ENCODE results near the gene PCBP3. TPM values are rescaled to one million over a fixed set of nuclear protein-coding genes. Genes with fewer than 3 reads are reported as not detected.
A peak's percentile ranks its signal among the peaks of the same experiment; 100 is the strongest.
"Not testable (repeated sequence)": the region's sequence is repeated elsewhere in the genome, so short reads cannot be mapped to it uniquely, and the experiment has no call there.

PCBP3 gene
- total RNA-seq, 8 experiments from 2014 or later: 2.5 to 20.9 (median 10.0) TPM

GRCh38 chr21:45877171-45877438 lies 233.6 kb downstream of the PCBP3 start:
- H3K27ac ChIP-seq: peak overlapping the region; percentile 77 to 89
- ATAC-seq (replicated peaks in 6 of 8): peak in 2 of 8 experiments; percentile 21 to 26
- H3K4me1 ChIP-seq (replicated peaks in 1 of 2): peaks cover 47 to 51% of the 10 kb centered on the region in 2 donors
- no peak overlapping the region for H3K4me3 ChIP-seq
- in situ Hi-C loops (cut with MboI; ENCODE audit: low pct_unique_long_range_greater_than_20kb in 2 of 9, low sequenced_read_pairs in 9 of 9, unreplicated experiment in 9 of 9): no loop called here
- WGBS, 10 experiments: 38 to 100% (median 74%) methylated on average over 1 to 6 of the region's 6 CpGs; no CpG with 5 or more reads in 3 of the 10 experiments

GRCh38 chr21:45877821-45878469 lies 234.4 kb downstream of the PCBP3 start:
- Histone ChIP-seq H3K4me3 (no peak overlapping the region), H3K4me1 (replicated peaks in 1 of 2) (peaks cover 47 to 54% of the 10 kb centered on the region in 2 donors), H3K27ac (peak overlapping the region in 1 of 2 donors; percentile 89)
- in situ Hi-C loops (cut with MboI; ENCODE audit: low pct_unique_long_range_greater_than_20kb in 2 of 9, low sequenced_read_pairs in 9 of 9, unreplicated experiment in 9 of 9): no loop called here
- whole genome bisulfite sequencing, 10 experiments: 73 to 93% methylated on average over 2 to 3 of the region's 9 CpGs; no CpG with 5 or more reads in 8 of the 10 experiments
- ATAC-seq (replicated peaks in 6 of 8): no peak

- no peak overlapping the region for H3K4me3 ChIP-seq
- peak in 4 of 8 experiments; percentile 10 to 98 (median 96) for ATAC-seq (replicated peaks in 6 of 8)
- H3K27ac ChIP-seq: no peak overlapping the region
- peaks cover 35 to 42% of the 10 kb centered on the region in 2 donors for H3K4me1 ChIP-seq (replicated peaks in 1 of 2)
- 17 to 100% (median 53%) methylated on average over 1 to 11 of the region's 29 CpGs for WGBS, 10 experiments
- in situ Hi-C loops (cut with MboI; ENCODE audit: low pct_unique_long_range_greater_than_20kb in 2 of 9, low sequenced_read_pairs in 9 of 9, unreplicated experiment in 9 of 9): no loop called here
These were observed 236.9 kb downstream of the PCBP3 start for GRCh38 chr21:45880097-45881068.

GRCh38 chr21:45882645-45883044 lies 239.1 kb downstream of the PCBP3 start:
- Histone ChIP-seq H3K27ac (no peak overlapping the region), H3K4me3 (no peak overlapping the region), H3K4me1 (replicated peaks in 1 of 2) (peaks cover 23 to 29% of the 10 kb centered on the region in 2 donors)
- WGBS, 10 experiments: 47 to 85% (median 58%) methylated on average over 2 to 8 of the region's 8 CpGs; no CpG with 5 or more reads in 1 of the 10 experiments
- in situ Hi-C loops (cut with MboI; ENCODE audit: low pct_unique_long_range_greater_than_20kb in 2 of 9, low sequenced_read_pairs in 9 of 9, unreplicated experiment in 9 of 9): no loop called here
- ATAC-seq (replicated peaks in 6 of 8): no peak

DNA sequence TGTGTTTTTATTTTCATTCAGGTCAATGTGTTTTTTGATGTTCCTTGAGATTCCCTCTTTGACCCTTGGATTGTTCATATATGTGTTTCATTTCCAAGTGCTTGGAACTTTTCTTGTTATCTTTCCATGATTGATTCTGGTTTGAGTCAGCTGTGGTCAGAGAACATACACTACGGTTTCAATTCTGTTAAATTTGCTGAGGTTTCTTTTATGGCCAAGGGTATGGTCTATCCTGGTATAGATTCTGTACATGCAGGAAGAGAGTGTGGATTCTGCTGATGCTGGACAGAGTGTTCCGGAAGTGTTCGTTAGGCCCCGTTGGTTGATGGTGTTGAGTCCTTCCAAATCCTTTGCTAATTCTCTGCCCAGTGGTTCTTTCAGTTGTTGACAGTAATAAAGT lies 239.6 kb downstream of the PCBP3 start:
- Histone ChIP-seq H3K4me1 (replicated peaks in 1 of 2) (peaks cover 23 to 29% of the 10 kb centered on the region in 2 donors), H3K4me3 (no peak overlapping the region), H3K27ac (no peak overlapping the region)
- in situ Hi-C loops (cut with MboI; ENCODE audit: low pct_unique_long_range_greater_than_20kb in 2 of 9, low sequenced_read_pairs in 9 of 9, unreplicated experiment in 9 of 9): no loop called here
- ATAC-seq (replicated peaks in 6 of 8): no peak
- WGBS, 10 experiments: 69 to 100% (median 94%) methylated on average over 1 to 4 of the region's 4 CpGs; no CpG with 5 or more reads in 1 of the 10 experiments

- Histone ChIP-seq H3K4me1 (replicated peaks in 1 of 2) (peaks cover 34 to 38% of the 10 kb centered on the region in 2 donors), H3K27ac (no peak overlapping the region), H3K4me3 (no peak overlapping the region)
- ATAC-seq (replicated peaks in 6 of 8): no peak
- in situ Hi-C loops (cut with MboI; ENCODE audit: low pct_unique_long_range_greater_than_20kb in 2 of 9, low sequenced_read_pairs in 9 of 9, unreplicated experiment in 9 of 9): no loop called here
- WGBS, 10 experiments: 56 to 96% (median 76%) methylated on average over 2 to 3 of the region's 3 CpGs; no CpG with 5 or more reads in 1 of the 10 experiments
These were observed 242.0 kb downstream of the PCBP3 start for GRCh38 chr21:45885597-45885929.

- H3K4me3 ChIP-seq; in situ Hi-C loops (cut with MboI; ENCODE audit: low pct_unique_long_range_greater_than_20kb in 2 of 9, low sequenced_read_pairs in 9 of 9, unreplicated experiment in 9 of 9); H3K27ac ChIP-seq; ATAC-seq (replicated peaks in 6 of 8): not testable (repeated sequence)
- H3K4me1 ChIP-seq (replicated peaks in 1 of 2): peaks cover 35 to 38% of the 10 kb centered on the region in 2 donors
- whole genome bisulfite sequencing, 10 experiments: 80 to 100% (median 100%) methylated on average over 1 to 4 of the region's 21 CpGs; no CpG with 5 or more reads in 3 of the 10 experiments
These were observed 242.5 kb downstream of the PCBP3 start for GRCh38 chr21:45885930-45886601.

DNA sequence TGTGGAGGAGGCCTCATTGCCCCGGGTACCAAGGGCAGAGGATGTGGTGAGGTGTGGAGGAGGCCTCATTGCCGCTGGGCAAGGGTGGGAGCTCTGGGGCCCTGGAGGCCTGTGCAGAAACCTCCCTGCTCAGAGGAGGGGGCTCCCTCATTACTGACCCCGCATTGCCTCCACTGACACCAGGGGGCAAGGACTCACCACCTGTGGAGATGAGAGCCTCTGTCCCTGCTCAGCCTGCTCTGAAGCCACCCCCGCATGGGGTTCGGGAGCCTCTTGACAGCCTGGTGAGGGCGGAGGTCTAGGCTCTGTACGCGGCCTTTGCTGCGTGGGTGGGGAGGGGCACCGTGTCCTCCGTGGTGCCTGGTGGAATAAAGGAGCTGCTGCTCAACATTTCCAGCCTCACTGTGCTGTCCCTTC lies 243.1 kb downstream of the PCBP3 start:
- in situ Hi-C loops (cut with MboI; ENCODE audit: low pct_unique_long_range_greater_than_20kb in 2 of 9, low sequenced_read_pairs in 9 of 9, unreplicated experiment in 9 of 9): no loop called here
- peak in 4 of 8 experiments; percentile 3 to 29 (median 6) for ATAC-seq (replicated peaks in 6 of 8)
- 50 to 75% (median 60%) methylated on average over 1 to 4 of the region's 11 CpGs; no CpG with 5 or more reads in 7 of the 10 experiments for WGBS, 10 experiments
- no peak overlapping the region for H3K4me3 ChIP-seq
- H3K4me1 ChIP-seq (replicated peaks in 1 of 2): peaks cover 40 to 44% of the 10 kb centered on the region in 2 donors
- no peak overlapping the region for H3K27ac ChIP-seq

DNA sequence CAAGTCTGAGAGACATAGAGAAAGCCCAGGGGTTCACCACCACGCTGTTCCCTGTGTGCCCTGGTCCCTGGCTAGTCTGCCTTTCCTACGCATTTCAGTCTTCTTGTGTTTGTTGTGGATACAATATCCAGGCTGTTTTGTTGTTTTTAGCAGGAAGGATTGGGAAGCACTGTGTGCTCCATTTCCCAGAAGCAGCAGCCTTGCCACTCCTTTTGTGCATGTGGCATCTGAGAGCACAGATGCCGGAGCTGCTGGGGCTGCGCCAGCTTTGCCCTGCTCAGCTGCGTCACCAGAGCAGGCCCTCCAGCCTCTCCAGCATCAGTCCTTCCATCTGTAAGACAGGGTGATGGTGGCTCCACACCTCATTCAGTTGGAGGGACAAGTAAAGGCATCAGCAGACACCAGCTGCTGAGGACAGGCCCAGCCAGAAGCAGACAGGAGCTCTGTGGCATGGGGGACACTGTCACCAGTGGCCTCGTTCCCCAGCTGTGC lies 243.6 kb downstream of the PCBP3 start:
- 17 to 96% (median 66%) methylated on average over 1 to 4 of the region's 6 CpGs; no CpG with 5 or more reads in 4 of the 10 experiments for WGBS, 10 experiments
- peaks cover 46 to 49% of the 10 kb centered on the region in 2 donors for H3K4me1 ChIP-seq (replicated peaks in 1 of 2)
- H3K4me3 ChIP-seq: no peak overlapping the region
- ATAC-seq (replicated peaks in 6 of 8): peak in 6 of 8 experiments; percentile 2 to 67 (median 22)
- no peak overlapping the region for H3K27ac ChIP-seq
- in situ Hi-C loops (cut with MboI; ENCODE audit: low pct_unique_long_range_greater_than_20kb in 2 of 9, low sequenced_read_pairs in 9 of 9, unreplicated experiment in 9 of 9): no loop called here

DNA sequence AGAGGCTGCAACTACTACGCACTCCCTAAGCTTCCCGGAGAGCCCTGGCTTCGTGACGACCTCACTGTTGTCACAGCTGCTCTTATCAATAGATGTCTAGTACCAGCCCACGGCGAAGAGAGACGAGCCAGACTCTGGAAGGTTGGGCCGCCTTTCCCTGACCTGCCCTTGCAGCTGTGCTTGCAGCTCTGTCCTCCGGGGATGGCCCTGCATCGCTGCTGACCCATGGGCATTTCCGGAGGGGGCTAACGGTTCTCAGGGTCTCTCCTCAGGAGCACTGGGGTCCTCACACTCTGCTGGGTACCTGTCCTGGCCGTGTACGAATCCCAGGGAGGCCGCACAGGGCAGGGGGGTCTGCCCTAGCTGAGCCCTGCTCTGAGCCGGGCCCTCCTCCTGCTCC lies 244.3 kb downstream of the PCBP3 start:
- ATAC-seq (replicated peaks in 6 of 8): peak in 3 of 8 experiments; percentile 14 to 51 (median 39)
- 20 to 100% (median 60%) methylated on average over 1 to 10 of the region's 16 CpGs; no CpG with 5 or more reads in 1 of the 10 experiments for WGBS, 10 experiments
- Histone ChIP-seq H3K4me3 (no peak overlapping the region), H3K27ac (peak overlapping the region in 1 of 2 donors; percentile 69), H3K4me1 (replicated peaks in 1 of 2) (peaks cover 52% of the 10 kb centered on the region in 2 donors)
- in situ Hi-C loops (cut with MboI; ENCODE audit: low pct_unique_long_range_greater_than_20kb in 2 of 9, low sequenced_read_pairs in 9 of 9, unreplicated experiment in 9 of 9): no loop called here

DNA sequence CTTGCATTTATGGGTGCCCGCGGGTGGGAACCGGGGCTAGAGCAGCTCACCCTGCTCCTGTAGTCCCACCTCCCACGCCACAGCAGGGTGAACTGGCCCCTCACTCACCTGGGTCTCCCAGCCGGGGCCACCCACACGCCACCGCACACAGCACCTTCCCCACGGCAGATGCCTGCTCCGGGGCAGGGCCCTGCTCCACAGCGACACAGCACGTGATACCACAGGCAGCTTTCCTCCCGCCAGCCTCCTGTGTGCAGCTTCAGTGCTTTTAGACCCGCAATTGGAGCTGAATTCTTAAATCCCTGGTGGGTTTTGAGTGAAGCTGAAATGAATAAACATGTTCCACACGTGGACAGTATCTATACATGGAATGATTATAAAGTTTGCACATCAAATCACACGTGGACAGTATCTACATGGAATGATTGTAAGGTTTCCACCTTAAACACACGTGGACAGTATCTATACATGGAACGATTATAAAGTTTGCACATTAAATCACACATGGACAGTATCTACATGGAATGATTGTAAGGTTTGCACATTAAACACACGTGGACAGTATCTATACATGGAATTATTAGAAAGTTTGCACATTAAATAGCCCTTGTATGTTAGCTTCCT lies 245.0 kb downstream of the PCBP3 start:
- in situ Hi-C loops (cut with MboI; ENCODE audit: low pct_unique_long_range_greater_than_20kb in 2 of 9, low sequenced_read_pairs in 9 of 9, unreplicated experiment in 9 of 9): no loop called here

GRCh38 chr21:45889256-45889655 lies 245.7 kb downstream of the PCBP3 start:
- no peak for ATAC-seq (replicated peaks in 6 of 8)
- Histone ChIP-seq H3K4me3 (no peak overlapping the region), H3K27ac (peak overlapping the region in 1 of 2 donors; percentile 67), H3K4me1 (replicated peaks in 1 of 2) (peaks cover 66 to 67% of the 10 kb centered on the region in 2 donors)
- whole genome bisulfite sequencing, 10 experiments: 53 to 100% (median 70%) methylated on average over 1 to 3 of the region's 10 CpGs; no CpG with 5 or more reads in 4 of the 10 experiments
- in situ Hi-C loops (cut with MboI; ENCODE audit: low pct_unique_long_range_greater_than_20kb in 2 of 9, low sequenced_read_pairs in 9 of 9, unreplicated experiment in 9 of 9): no loop called here

More for the DNA sequence above, 245.0 kb downstream of the PCBP3 start:
- Histone ChIP-seq H3K27ac (no peak overlapping the region), H3K4me3 (no peak overlapping the region), H3K4me1 (replicated peaks in 1 of 2) (peaks cover 59% of the 10 kb centered on the region in 2 donors)
- no peak for ATAC-seq (replicated peaks in 6 of 8)
- 61 to 84% (median 78%) methylated on average over 1 to 17 of the region's 18 CpGs; no CpG with 5 or more reads in 1 of the 10 experiments for WGBS, 10 experiments

All from motor neuron (in vitro differentiated cells).